Central memory CD8-positive, alpha-beta T cell (primary cell): Measurements from ENCODE around the gene GATA3.

ENCODE experiments used
- ATAC-seq: fragments of 150-1000 bp; cut with Tn5 transposase; replicated peaks from 2 replicates; pipeline ENCODE4 v1.10.0; 2022; ENCODE audit warnings: mild to moderate bottlenecking, moderate FRiP score, moderate number of reproducible peaks; ENCODE audit not compliant: poor library complexity, severe bottlenecking; ENCODE audit errors: extremely low read depth
- DNase-seq, 2 donors: peaks; one replicate each; pipeline ENCODE4 v3.0.0; 2021; ENCODE audit warnings: low spot score in 2 of 2
- H3K27ac Mint-ChIP-seq: one replicate; pipeline ENCODE4 v1.8.0; 2022; ENCODE audit warnings: low read depth, mild to moderate bottlenecking, moderate library complexity, mixed read lengths
- H3K27me3 Mint-ChIP-seq: one replicate; pipeline ENCODE4 v1.8.0; 2022; ENCODE audit warnings: mixed read lengths
- H3K36me3 Mint-ChIP-seq: one replicate; pipeline ENCODE4 v1.8.0; 2022; ENCODE audit warnings: mild to moderate bottlenecking, moderate library complexity, mixed read lengths; ENCODE audit not compliant: insufficient read depth
- H3K4me1 Mint-ChIP-seq: one replicate; pipeline ENCODE4 v1.8.0; 2022; ENCODE audit warnings: mixed read lengths
- H3K4me3 Mint-ChIP-seq: one replicate; pipeline ENCODE4 v1.8.0; 2022; ENCODE audit warnings: mild to moderate bottlenecking, moderate library complexity, mixed read lengths
- H3K9me3 Mint-ChIP-seq: one replicate; pipeline ENCODE4 v1.8.0; 2022; ENCODE audit warnings: mixed read lengths

Gene GATA3

GRCh38 chr10:8066797-8067196 is 12.3 kb downstream of the GATA3 start:
- DNase-seq, result no peak
- Mint-ChIP-seq H3K36me3 (peaks cover 96% of the 10 kb centered on the region), H3K4me1 (peaks cover 76% of the 10 kb centered on the region), H3K9me3 (no peaks in the 10 kb centered on the region), H3K27ac (peak overlapping the region; percentile 99), H3K4me3 (peak overlapping the region; percentile 54), H3K27me3 (no peaks in the 10 kb centered on the region)
- no peak for ATAC-seq

DNA sequence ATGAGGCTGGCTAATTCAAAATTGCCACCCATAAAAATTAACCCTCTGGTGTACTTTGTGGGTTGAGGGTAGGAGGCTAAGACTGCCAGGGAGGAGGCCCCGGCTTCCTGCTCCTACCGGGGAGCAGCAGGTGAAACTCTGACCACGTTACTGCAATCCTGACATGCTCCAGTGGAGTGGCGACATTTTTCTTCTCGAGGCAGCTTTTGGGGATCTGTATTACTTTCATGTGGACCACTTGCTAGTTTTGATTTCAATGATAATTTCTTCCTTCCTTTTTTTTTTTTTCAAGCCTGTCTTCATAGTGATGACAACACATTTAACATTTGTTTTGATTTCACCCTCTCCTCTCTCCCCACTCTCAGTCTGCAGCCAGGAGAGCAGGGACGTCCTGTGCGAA is 14.6 kb downstream of the GATA3 start:
- Mint-ChIP-seq H3K27ac (no peak overlapping the region), H3K36me3 (peaks cover 96% of the 10 kb centered on the region), H3K4me3 (peak overlapping the region; percentile 53), H3K4me1 (peaks cover 67% of the 10 kb centered on the region), H3K27me3 (no peaks in the 10 kb centered on the region), H3K9me3 (no peaks in the 10 kb centered on the region)
- ATAC-seq, result no peak
- DNase-seq, result no peak

GRCh38 chr10:8069627-8070026 is 15.1 kb downstream of the GATA3 start:
- Mint-ChIP-seq H3K9me3 (no peaks in the 10 kb centered on the region), H3K36me3 (peaks cover 95% of the 10 kb centered on the region), H3K4me3 (peak overlapping the region; percentile 53), H3K27ac (peak overlapping the region; percentile 50), H3K4me1 (peaks cover 62% of the 10 kb centered on the region), H3K27me3 (no peaks in the 10 kb centered on the region)
- ATAC-seq, result no peak
- no peak for DNase-seq

DNA sequence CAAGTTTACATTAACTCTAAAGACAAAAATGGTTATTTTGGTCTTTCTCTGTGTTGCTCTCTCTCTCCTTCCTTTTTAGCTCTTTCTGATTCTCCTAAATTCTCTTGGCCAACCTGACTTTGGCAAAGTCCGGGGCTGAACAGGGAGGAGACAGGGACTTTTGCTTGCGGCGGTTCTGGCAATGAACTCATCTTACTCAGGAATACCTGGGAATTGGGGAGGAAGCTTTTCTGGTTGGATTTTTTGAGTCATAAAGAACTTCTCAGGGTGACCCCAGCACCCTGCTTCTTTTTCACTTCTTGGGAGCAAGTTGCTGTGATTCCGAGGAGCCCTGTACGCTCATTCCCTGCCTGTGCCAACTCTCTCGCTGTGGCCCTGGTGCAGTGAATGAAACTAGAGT is 16.0 kb downstream of the GATA3 start:
- no peaks in the 10 kb centered on the region for H3K9me3 Mint-ChIP-seq
- peaks cover 58% of the 10 kb centered on the region for H3K4me1 Mint-ChIP-seq
- no peak for ATAC-seq
- H3K27ac Mint-ChIP-seq, result peak overlapping the region; percentile 50
- no peak overlapping the region for H3K4me3 Mint-ChIP-seq
- peaks cover 95% of the 10 kb centered on the region for H3K36me3 Mint-ChIP-seq
- no peaks in the 10 kb centered on the region for H3K27me3 Mint-ChIP-seq
- no peak for DNase-seq

DNA sequence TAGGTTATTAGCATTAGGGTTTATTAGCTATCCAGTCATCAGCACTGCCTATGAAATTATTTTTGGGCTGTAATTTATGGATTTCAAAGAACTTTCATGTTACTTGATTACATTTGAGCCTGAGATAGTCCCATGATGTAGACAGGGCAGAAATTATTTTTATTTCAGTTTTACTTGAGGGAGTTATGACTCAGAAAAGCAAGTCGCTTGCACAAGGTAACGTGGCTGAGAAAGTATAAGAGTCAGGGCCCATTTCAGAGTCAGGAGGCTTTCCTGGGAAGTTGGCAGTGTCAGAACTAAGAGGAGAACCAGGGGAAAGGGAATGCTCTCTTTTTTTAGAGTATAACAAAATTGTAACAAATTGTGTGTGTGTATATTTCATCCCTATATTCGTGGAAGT is 16.5 kb downstream of the GATA3 start:
- no peaks in the 10 kb centered on the region for H3K9me3 Mint-ChIP-seq
- peaks cover 53% of the 10 kb centered on the region for H3K4me1 Mint-ChIP-seq
- H3K27me3 Mint-ChIP-seq, result no peaks in the 10 kb centered on the region
- no peak for ATAC-seq
- DNase-seq, result no peak
- no peak overlapping the region for H3K4me3 Mint-ChIP-seq
- peaks cover 95% of the 10 kb centered on the region for H3K36me3 Mint-ChIP-seq
- H3K27ac Mint-ChIP-seq, result peak overlapping the region; percentile 50

GRCh38 chr10:8071666-8072065 is 17.2 kb downstream of the GATA3 start:
- Mint-ChIP-seq H3K9me3 (no peaks in the 10 kb centered on the region), H3K36me3 (peaks cover 90% of the 10 kb centered on the region), H3K4me1 (peaks cover 46% of the 10 kb centered on the region), H3K27ac (peak overlapping the region; percentile 72), H3K27me3 (no peaks in the 10 kb centered on the region), H3K4me3 (no peak overlapping the region)
- DNase-seq, result no peak
- ATAC-seq, result no peak

DNA sequence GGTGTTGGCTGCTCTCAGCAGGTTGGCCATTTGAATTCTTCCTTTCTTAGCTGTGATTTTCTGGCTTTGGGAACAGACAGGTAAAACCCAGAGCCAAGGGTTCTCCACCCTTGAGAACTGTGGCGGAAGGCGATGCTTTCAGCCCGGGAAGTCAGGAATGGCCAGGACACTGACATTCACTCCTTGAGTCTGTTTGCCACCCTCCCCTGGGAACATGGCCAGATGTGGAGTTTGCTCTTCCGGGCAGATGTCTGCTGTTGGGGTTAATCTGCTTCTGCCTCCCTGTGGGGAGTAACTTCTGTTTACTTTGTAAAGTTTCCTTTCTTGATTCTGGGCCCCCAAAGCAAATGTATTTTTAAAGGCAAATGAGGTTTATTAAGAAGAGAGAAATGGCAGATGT is 17.7 kb downstream of the GATA3 start:
- no peaks in the 10 kb centered on the region for H3K27me3 Mint-ChIP-seq
- H3K4me3 Mint-ChIP-seq, result peak overlapping the region; percentile 40
- H3K36me3 Mint-ChIP-seq, result peaks cover 90% of the 10 kb centered on the region
- ATAC-seq, result no peak
- DNase-seq, result no peak
- H3K4me1 Mint-ChIP-seq, result peaks cover 42% of the 10 kb centered on the region
- H3K27ac Mint-ChIP-seq, result peak overlapping the region; percentile 72
- H3K9me3 Mint-ChIP-seq, result no peaks in the 10 kb centered on the region

DNA sequence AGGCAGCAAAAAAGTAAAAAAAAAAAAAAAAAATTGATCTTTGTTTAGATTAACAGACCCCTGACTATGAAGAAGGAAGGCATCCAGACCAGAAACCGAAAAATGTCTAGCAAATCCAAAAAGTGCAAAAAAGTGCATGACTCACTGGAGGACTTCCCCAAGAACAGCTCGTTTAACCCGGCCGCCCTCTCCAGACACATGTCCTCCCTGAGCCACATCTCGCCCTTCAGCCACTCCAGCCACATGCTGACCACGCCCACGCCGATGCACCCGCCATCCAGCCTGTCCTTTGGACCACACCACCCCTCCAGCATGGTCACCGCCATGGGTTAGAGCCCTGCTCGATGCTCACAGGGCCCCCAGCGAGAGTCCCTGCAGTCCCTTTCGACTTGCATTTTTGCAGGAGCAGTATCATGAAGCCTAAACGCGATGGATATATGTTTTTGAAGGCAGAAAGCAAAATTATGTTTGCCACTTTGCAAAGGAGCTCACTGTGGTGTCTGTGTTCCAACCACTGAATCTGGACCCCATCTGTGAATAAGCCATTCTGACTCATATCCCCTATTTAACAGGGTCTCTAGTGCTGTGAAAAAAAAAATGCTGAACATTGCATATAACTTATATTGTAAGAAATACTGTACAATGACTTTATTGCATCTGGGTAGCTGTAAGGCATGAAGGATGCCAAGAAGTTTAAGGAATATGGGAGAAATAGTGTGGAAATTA is 19.4 kb downstream of the GATA3 start:
- Mint-ChIP-seq H3K27ac (peak overlapping the region; percentile 16), H3K36me3 (peaks cover 77% of the 10 kb centered on the region), H3K4me1 (peaks cover 38% of the 10 kb centered on the region), H3K4me3 (no peak overlapping the region), H3K27me3 (no peaks in the 10 kb centered on the region), H3K9me3 (no peaks in the 10 kb centered on the region)
- ATAC-seq (no peak), DNase-seq (no peak)

DNA sequence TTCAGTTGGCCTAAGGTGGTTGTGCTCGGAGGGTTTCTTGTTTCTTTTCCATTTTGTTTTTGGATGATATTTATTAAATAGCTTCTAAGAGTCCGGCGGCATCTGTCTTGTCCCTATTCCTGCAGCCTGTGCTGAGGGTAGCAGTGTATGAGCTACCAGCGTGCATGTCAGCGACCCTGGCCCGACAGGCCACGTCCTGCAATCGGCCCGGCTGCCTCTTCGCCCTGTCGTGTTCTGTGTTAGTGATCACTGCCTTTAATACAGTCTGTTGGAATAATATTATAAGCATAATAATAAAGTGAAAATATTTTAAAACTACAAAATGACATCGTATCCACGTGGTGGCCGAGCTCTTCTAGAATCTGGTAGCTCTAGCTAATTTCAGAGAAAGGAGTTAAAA is 20.4 kb downstream of the GATA3 start:
- H3K27ac Mint-ChIP-seq, result peak overlapping the region; percentile 55
- H3K4me3 Mint-ChIP-seq, result no peak overlapping the region
- no peaks in the 10 kb centered on the region for H3K27me3 Mint-ChIP-seq
- peaks cover 68% of the 10 kb centered on the region for H3K36me3 Mint-ChIP-seq
- DNase-seq (no peak), ATAC-seq (no peak)
- H3K4me1 Mint-ChIP-seq, result peaks cover 31% of the 10 kb centered on the region
- no peaks in the 10 kb centered on the region for H3K9me3 Mint-ChIP-seq

GRCh38 chr10:8075282-8076260 is 21.1 kb downstream of the GATA3 start:
- H3K4me3 Mint-ChIP-seq, result no peak overlapping the region
- H3K27me3 Mint-ChIP-seq, result no peaks in the 10 kb centered on the region
- H3K4me1 Mint-ChIP-seq, result peaks cover 27% of the 10 kb centered on the region
- ATAC-seq (no peak), DNase-seq (no peak)
- peaks cover 62% of the 10 kb centered on the region for H3K36me3 Mint-ChIP-seq
- no peaks in the 10 kb centered on the region for H3K9me3 Mint-ChIP-seq
- no peak overlapping the region for H3K27ac Mint-ChIP-seq

GRCh38 chr10:8076933-8077332 is 22.4 kb downstream of the GATA3 start:
- ATAC-seq, result no peak

DNA sequence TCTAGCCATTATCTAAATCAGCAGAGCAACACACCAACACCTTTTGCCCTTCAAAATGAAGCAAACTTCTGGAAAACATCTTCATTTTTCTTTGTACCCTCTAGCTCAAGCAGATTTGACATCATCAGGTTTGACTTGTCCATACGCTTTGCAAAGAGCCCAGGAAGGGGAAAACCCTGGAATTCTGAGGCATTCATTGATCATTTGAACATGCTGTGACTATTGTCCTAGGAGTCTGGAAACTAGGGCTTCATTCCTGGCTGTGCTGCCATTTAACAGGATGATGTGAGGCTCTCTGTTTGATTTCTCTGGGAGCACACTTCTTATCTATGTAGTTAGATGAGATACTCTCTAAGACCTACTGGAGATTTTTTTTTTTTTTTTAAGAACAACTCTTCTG is 23.5 kb downstream of the GATA3 start:
- Mint-ChIP-seq H3K36me3 (peaks cover 45% of the 10 kb centered on the region), H3K9me3 (no peaks in the 10 kb centered on the region), H3K27ac (no peak overlapping the region), H3K4me3 (no peak overlapping the region), H3K4me1 (peaks cover 4% of the 10 kb centered on the region), H3K27me3 (no peaks in the 10 kb centered on the region)
- DNase-seq (no peak), ATAC-seq (no peak)

More at GRCh38 chr10:8076933-8077332, 22.4 kb downstream of the GATA3 start:
- no peak for DNase-seq
- no peaks in the 10 kb centered on the region for H3K9me3 Mint-ChIP-seq
- H3K4me3 Mint-ChIP-seq, result no peak overlapping the region
- H3K27me3 Mint-ChIP-seq, result no peaks in the 10 kb centered on the region
- peaks cover 52% of the 10 kb centered on the region for H3K36me3 Mint-ChIP-seq
- peaks cover 13% of the 10 kb centered on the region for H3K4me1 Mint-ChIP-seq
- no peak overlapping the region for H3K27ac Mint-ChIP-seq

- no peaks in the 10 kb centered on the region for H3K27me3 Mint-ChIP-seq
- no peak overlapping the region for H3K27ac Mint-ChIP-seq
- no peak overlapping the region for H3K4me3 Mint-ChIP-seq
- ATAC-seq (no peak), DNase-seq (no peak)
- H3K36me3 Mint-ChIP-seq, result peaks cover 34% of the 10 kb centered on the region
- no peaks in the 10 kb centered on the region for H3K9me3 Mint-ChIP-seq
- no peaks in the 10 kb centered on the region for H3K4me1 Mint-ChIP-seq
Measured at GRCh38 chr10:8079126-8079525, 24.6 kb downstream of the GATA3 start.
